ENCODE measurements around the gene GJB5. TPM values are rescaled to one million over a fixed set of nuclear protein-coding genes. Genes with fewer than 3 reads are reported as not detected.
"Not testable (repeated sequence)": the region's sequence is repeated elsewhere in the genome, so short reads cannot be mapped to it uniquely, and the experiment has no call there.

GJB5 gene
- total RNA-seq, 6 experiments from 2014 or later, result 0.59 to 0.77 (median 0.69) TPM; not detected in 2

GRCh38 chr1:34721241-34721640 lies 33.6 kb upstream of the GJB5 start:
- no peak for TF ChIP-seq CTCF (IDR thresholded peaks at IDR 0.05)
- Mint-ChIP-seq H3K9me3 (no peaks in the 10 kb centered on the region), H3K27ac (no peak overlapping the region), H3K4me1 (ENCODE audit: low read depth) (no peaks in the 10 kb centered on the region), H3K27me3 (ENCODE audit: insufficient read depth) (peaks cover 2% of the 10 kb centered on the region; the same call in 1 of the 2 replicates), H3K4me3 (no peak overlapping the region), H3K36me3 (ENCODE audit: low read depth) (no peaks in the 10 kb centered on the region)
- no peak for DNase-seq

GRCh38 chr1:34721646-34722355 lies 33.0 kb upstream of the GJB5 start:
- no peak overlapping the region for H3K27ac Mint-ChIP-seq
- no peaks in the 10 kb centered on the region for H3K36me3 Mint-ChIP-seq (ENCODE audit: low read depth)
- H3K9me3 Mint-ChIP-seq, result no peaks in the 10 kb centered on the region
- H3K4me3 Mint-ChIP-seq, result no peak overlapping the region
- no peak for DNase-seq
- H3K4me1 Mint-ChIP-seq (ENCODE audit: low read depth), result no peaks in the 10 kb centered on the region
- TF ChIP-seq CTCF (IDR thresholded peaks at IDR 0.05), result no peak
- H3K27me3 Mint-ChIP-seq (ENCODE audit: insufficient read depth), result peaks cover 2% of the 10 kb centered on the region; the same call in 1 of the 2 replicates

- H3K27ac Mint-ChIP-seq, result no peak overlapping the region
- H3K9me3 Mint-ChIP-seq, result no peaks in the 10 kb centered on the region
- no peaks in the 10 kb centered on the region for H3K36me3 Mint-ChIP-seq (ENCODE audit: low read depth)
- no peaks in the 10 kb centered on the region for H3K4me1 Mint-ChIP-seq (ENCODE audit: low read depth)
- H3K27me3 Mint-ChIP-seq (ENCODE audit: insufficient read depth), result peaks cover 2% of the 10 kb centered on the region
- DNase-seq, result no peak
- no peak overlapping the region for H3K4me3 Mint-ChIP-seq
- no peak for TF ChIP-seq CTCF (IDR thresholded peaks at IDR 0.05)
Measured at GRCh38 chr1:34726861-34727260, 28.0 kb upstream of the GJB5 start.

- Mint-ChIP-seq H3K9me3 (no peaks in the 10 kb centered on the region), H3K4me1 (ENCODE audit: low read depth) (no peaks in the 10 kb centered on the region), H3K4me3 (no peak overlapping the region), H3K27ac (no peak overlapping the region), H3K27me3 (ENCODE audit: insufficient read depth) (peaks cover 6% of the 10 kb centered on the region), H3K36me3 (ENCODE audit: low read depth) (no peaks in the 10 kb centered on the region)
- DNase-seq, result no peak
- no peak for TF ChIP-seq CTCF (IDR thresholded peaks at IDR 0.05)
Measured at GRCh38 chr1:34730485-34730884, 24.4 kb upstream of the GJB5 start.

- not testable (repeated sequence) for H3K27me3 Mint-ChIP-seq (ENCODE audit: insufficient read depth); H3K27ac Mint-ChIP-seq; H3K4me1 Mint-ChIP-seq (ENCODE audit: low read depth); DNase-seq; H3K9me3 Mint-ChIP-seq; H3K36me3 Mint-ChIP-seq (ENCODE audit: low read depth); H3K4me3 Mint-ChIP-seq
Measured at GRCh38 chr1:34732831-34733230, 22.0 kb upstream of the GJB5 start.

- Mint-ChIP-seq H3K27me3 (ENCODE audit: insufficient read depth) (peaks cover 16% of the 10 kb centered on the region), H3K9me3 (no peaks in the 10 kb centered on the region), H3K27ac (no peak overlapping the region), H3K4me3 (no peak overlapping the region), H3K4me1 (ENCODE audit: low read depth) (no peaks in the 10 kb centered on the region), H3K36me3 (ENCODE audit: low read depth) (no peaks in the 10 kb centered on the region)
- no peak for DNase-seq
- no peak for TF ChIP-seq CTCF (IDR thresholded peaks at IDR 0.05)
Measured at GRCh38 chr1:34736692-34737091, 18.2 kb upstream of the GJB5 start.

GRCh38 chr1:34737236-34737635 lies 17.6 kb upstream of the GJB5 start:
- H3K4me3 Mint-ChIP-seq; H3K36me3 Mint-ChIP-seq (ENCODE audit: low read depth); DNase-seq; H3K27ac Mint-ChIP-seq; H3K9me3 Mint-ChIP-seq; H3K4me1 Mint-ChIP-seq (ENCODE audit: low read depth): not testable (repeated sequence)
- H3K27me3 Mint-ChIP-seq (ENCODE audit: insufficient read depth), result peaks cover 16% of the 10 kb centered on the region
